KMS-11 (cell line): ENCODE measurements around the gene PRKACA.

ENCODE experiments used
- H2AFZ ChIP-seq: fragments of 200-600 bp; sonication (generic); 2 replicates; pipeline ENCODE4 v1.6.1; 2016; ENCODE audit warnings: antibody characterized with exemption, mixed run types, low read depth
- H3K27ac ChIP-seq: fragments of 200-600 bp; sonication (generic); 2 replicates; pipeline ENCODE4 v1.6.1; 2016; ENCODE audit warnings: mild to moderate bottlenecking, mixed run types
- H3K27me3 ChIP-seq: fragments of 200-600 bp; sonication (generic); 2 replicates; pipeline ENCODE4 v1.6.1; 2017; ENCODE audit warnings: mild to moderate bottlenecking, low read depth, mixed run types, moderate library complexity; ENCODE audit not compliant: insufficient read depth
- H3K36me3 ChIP-seq: fragments of 200-600 bp; sonication (generic); 2 replicates; pipeline ENCODE4 v1.6.1; 2017; ENCODE audit warnings: mild to moderate bottlenecking, mixed run types; ENCODE audit not compliant: insufficient read depth
- H3K4me1 ChIP-seq: fragments of 200-600 bp; sonication (generic); 2 replicates; pipeline ENCODE4 v1.6.1; 2016; ENCODE audit warnings: mild to moderate bottlenecking, low read depth, mixed run types; ENCODE audit not compliant: poor library complexity, severe bottlenecking
- H3K4me2 ChIP-seq: fragments of 200-600 bp; sonication (generic); 2 replicates; pipeline ENCODE4 v1.7.0; 2016; ENCODE audit warnings: mild to moderate bottlenecking, mixed run types
- H3K4me3 ChIP-seq: fragments of 200-600 bp; sonication (generic); IDR thresholded peaks from 2 replicates; pipeline ENCODE4 v1.6.1; 2017; ENCODE audit warnings: low read depth, low read length, mixed read lengths; ENCODE audit not compliant: insufficient read depth
- H3K79me2 ChIP-seq: fragments of 200-600 bp; sonication (generic); 2 replicates; pipeline ENCODE4 v1.6.1; 2016; ENCODE audit warnings: low read depth, mixed run types; ENCODE audit not compliant: insufficient read depth
- H3K9ac ChIP-seq: fragments of 200-600 bp; sonication (generic); 2 replicates; pipeline ENCODE4 v1.6.1; 2016; ENCODE audit warnings: mild to moderate bottlenecking, mixed run types
- H4K20me1 ChIP-seq: fragments of 200-600 bp; sonication (generic); 2 replicates; pipeline ENCODE4 v1.6.1; 2016; ENCODE audit warnings: mild to moderate bottlenecking, mixed run types; ENCODE audit not compliant: insufficient read depth
- CTCF ChIP-seq: fragments of 200-600 bp; sonication (generic); conservative IDR thresholded peaks from 2 replicates; pipeline ENCODE4 v1.6.1; 2017; ENCODE audit warnings: low read depth, mild to moderate bottlenecking, antibody characterized with exemption, low read length, moderate library complexity, mixed read lengths

Gene PRKACA

DNA sequence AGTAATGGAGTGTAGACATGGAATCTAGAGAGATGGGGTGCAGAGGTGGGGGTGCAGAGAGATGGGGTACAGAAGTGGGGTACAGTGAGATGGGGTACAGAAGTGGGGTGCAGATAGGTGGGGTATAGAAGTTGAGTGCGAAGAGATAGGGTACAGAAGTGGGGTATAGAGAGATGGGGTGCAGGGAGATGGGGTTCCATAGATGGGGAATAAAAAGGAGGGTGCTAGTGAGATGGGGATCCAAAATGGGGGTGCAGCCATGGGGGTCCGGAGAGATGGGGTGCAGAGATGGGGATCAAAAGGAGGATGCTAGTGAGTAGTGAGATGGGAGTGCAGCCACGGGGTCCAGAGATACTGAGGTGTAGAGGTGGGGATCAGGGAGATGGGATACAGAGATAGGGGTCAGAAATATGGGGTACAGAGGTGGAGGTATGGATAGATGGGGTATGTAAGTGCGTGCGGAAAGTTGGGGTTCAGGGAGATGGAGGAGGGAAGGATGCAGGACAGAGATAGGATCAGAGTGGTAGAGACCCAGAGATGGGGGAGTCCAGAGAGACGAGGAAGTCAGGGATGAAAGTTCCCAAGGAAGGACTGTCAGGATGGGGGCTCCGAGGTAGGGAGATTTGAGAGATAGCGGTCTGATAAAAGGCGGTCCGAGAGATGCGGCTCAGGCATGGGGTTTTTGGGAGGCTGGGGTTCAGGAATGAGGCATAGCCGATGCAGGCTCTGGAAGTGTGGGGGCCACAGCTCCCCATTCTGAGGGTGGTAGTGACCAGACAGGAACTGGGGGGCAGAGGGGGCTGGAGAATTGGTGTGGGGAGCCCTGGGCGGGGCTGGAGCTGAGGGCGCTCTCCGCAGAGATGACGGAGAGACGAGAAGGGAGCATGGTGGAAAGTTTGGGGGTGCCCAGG is 59.1 kb downstream of the PRKACA start:
- H2AFZ ChIP-seq, result peak overlapping the region; percentile 61; the same call in 1 of the 2 replicates
- no peak overlapping the region for H3K27ac ChIP-seq
- no peak for TF ChIP-seq CTCF

GRCh38 chr19:14056741-14057356 is 60.7 kb downstream of the PRKACA start:
- Histone ChIP-seq H2AFZ (no peak overlapping the region), H4K20me1 (no peaks in the 10 kb centered on the region), H3K36me3 (no peaks in the 10 kb centered on the region), H3K79me2 (no peaks in the 10 kb centered on the region), H3K27ac (no peak overlapping the region), H3K9ac (no peak overlapping the region), H3K27me3 (peaks cover 5% of the 10 kb centered on the region; the same call in 1 of the 2 replicates), H3K4me2 (no peak overlapping the region), H3K4me3 (no peak overlapping the region), H3K4me1 (no peaks in the 10 kb centered on the region)
- TF ChIP-seq CTCF, result no peak

More for the DNA sequence above, 59.1 kb downstream of the PRKACA start:
- no peaks in the 10 kb centered on the region for H3K79me2 ChIP-seq
- H3K36me3 ChIP-seq, result no peaks in the 10 kb centered on the region
- no peak overlapping the region for H3K4me2 ChIP-seq
- no peaks in the 10 kb centered on the region for H3K4me1 ChIP-seq
- H4K20me1 ChIP-seq, result no peaks in the 10 kb centered on the region
- peaks cover 5% of the 10 kb centered on the region; the same call in 1 of the 2 replicates for H3K27me3 ChIP-seq
- no peak overlapping the region for H3K9ac ChIP-seq
- H3K4me3 ChIP-seq, result no peak overlapping the region

- Histone ChIP-seq H3K36me3 (no peaks in the 10 kb centered on the region), H3K4me2 (no peak overlapping the region), H3K9ac (no peak overlapping the region), H2AFZ (no peak overlapping the region), H3K27ac (no peak overlapping the region), H3K79me2 (no peaks in the 10 kb centered on the region), H4K20me1 (no peaks in the 10 kb centered on the region), H3K27me3 (peaks cover 3% of the 10 kb centered on the region; the same call in 1 of the 2 replicates), H3K4me1 (no peaks in the 10 kb centered on the region), H3K4me3 (no peak overlapping the region)
- TF ChIP-seq CTCF, result no peak
Observed at GRCh38 chr19:14056069-14056666, 61.4 kb downstream of the PRKACA start.

DNA sequence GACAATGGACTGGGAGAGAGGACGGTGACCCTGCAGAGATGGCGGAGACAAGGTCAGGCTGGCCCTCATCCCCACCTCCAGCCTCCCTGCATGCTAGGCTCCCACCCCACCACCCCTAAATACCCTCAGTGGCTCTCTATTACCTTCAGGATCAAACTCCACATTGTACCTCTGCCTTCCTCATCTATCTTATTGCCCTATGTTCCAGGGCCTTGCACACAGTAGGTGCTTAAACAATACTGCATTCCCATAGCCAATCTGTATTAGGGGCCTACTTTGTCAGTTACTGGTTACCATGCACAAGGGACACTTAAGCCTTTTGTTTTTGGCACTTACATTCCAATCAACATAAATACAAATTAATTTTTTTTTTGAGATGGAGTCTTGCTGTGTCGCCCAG is 62.2 kb downstream of the PRKACA start:
- Histone ChIP-seq H3K36me3 (no peaks in the 10 kb centered on the region), H3K9ac (no peak overlapping the region), H3K79me2 (no peaks in the 10 kb centered on the region), H3K4me1 (no peaks in the 10 kb centered on the region), H4K20me1 (no peaks in the 10 kb centered on the region), H2AFZ (no peak overlapping the region), H3K4me2 (no peak overlapping the region), H3K4me3 (no peak overlapping the region), H3K27me3 (no peaks in the 10 kb centered on the region; the same call in 1 of the 2 replicates), H3K27ac (no peak overlapping the region)
- TF ChIP-seq CTCF, result no peak
